AG04450 (cell line): Measurements from ENCODE around the gene DNAJC10. TPM values are rescaled to one million over a fixed set of nuclear protein-coding genes. Genes with fewer than 3 reads are reported as not detected.
"Not testable (repeated sequence)": the region's sequence is repeated elsewhere in the genome, so short reads cannot be mapped to it uniquely, and the experiment has no call there.

Experiments
- CTCF ChIA-PET: fragments of 300-600, 350-600 bp; formaldehyde crosslinking; extraction: SDS; loops from one replicate; lab custom pipeline; 2022; ENCODE audit warnings: antibody characterized with exemption, inconsistent platforms; lab: Charles Lee
- POLR2A ChIA-PET: fragments of 350-600 bp; formaldehyde crosslinking; extraction: SDS; loops from one replicate; lab custom pipeline; 2021; ENCODE audit warnings: antibody characterized with exemption, inconsistent platforms; lab: Yijun Ruan, JAX
- DNase-seq: peaks from one replicate; pipeline ENCODE4 v3.0.0-alpha.2; 2011; ENCODE audit warnings: low read depth, low spot score
- H3K27ac ChIP-seq: one replicate; pipeline ENCODE4 v1.5.1; 2012; ENCODE audit warnings: low read depth, low read length, control low read depth
- H3K27me3 ChIP-seq: one replicate; pipeline ENCODE4 v1.6.0; 2012; ENCODE audit warnings: low read length; ENCODE audit not compliant: control insufficient read depth, insufficient read depth
- H3K4me3 ChIP-seq: 2 replicates; pipeline ENCODE4 v1.5.1; 2011; ENCODE audit warnings: mild to moderate bottlenecking, low read depth, low read length, control low read depth
- H3K9me3 ChIP-seq: 2 replicates; pipeline ENCODE4 v1.5.1; 2012; ENCODE audit warnings: low read length; ENCODE audit not compliant: control insufficient read depth, insufficient read depth
- polyA plus RNA-seq: library from polyadenylated mRNA; depleted of rRNA; stranded (reverse); fragments of >200 nt; gene quantifications from 2 replicates; pipeline ENCODE4 v1.2.3, GENCODE V29; 2011
- TF ChIP-seq, protein P1 (sequence below): IDR thresholded peaks from 2 replicates; pipeline ENCODE4 v1.5.1; 2011; ENCODE audit warnings: low read depth, low read length, control low read depth, inconsistent platforms

The DNAJC10 gene
- polyA plus RNA-seq, 1 experiment: 121 TPM

DNA sequence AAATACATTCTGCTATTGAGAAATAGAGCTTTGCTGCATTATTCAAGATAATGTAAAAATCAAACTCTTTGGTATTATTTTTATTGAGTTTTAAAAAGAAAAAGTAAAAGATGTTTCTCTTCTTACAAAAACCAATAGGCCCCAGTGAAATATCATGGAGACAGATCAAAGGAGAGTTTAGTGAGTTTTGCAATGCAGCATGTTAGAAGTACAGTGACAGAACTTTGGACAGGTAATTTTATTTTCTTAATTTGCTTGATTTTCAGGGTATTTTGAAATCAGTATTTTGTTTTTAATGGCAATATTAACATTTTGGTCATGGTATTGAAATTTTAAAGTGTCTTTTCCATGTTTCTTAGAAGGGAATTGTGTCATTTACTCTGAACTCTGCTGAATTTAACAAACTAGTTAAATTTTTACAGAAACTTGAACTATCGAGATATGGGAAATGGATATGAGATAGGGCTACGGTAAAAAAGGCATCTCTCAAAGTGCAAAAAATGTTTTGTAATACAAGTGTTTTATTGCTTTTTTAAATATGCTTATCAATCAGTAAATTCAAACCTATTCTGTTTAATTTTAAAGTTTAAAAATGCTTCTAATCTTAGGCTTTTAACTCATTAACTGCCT lies 13.8 kb downstream of the DNAJC10 start:
- H3K4me3 ChIP-seq: no peak overlapping the region
- H3K27ac ChIP-seq: no peak overlapping the region
- ChIA-PET POLR2A (interaction anchor here (0.6 kb wide), 1 partner anchor 189 kb away, joined by 3 read pairs; no protein-coding TSS in a partner anchor), CTCF (no interaction called here)
- H3K9me3 ChIP-seq: no peaks in the 10 kb centered on the region
- no peak for DNase-seq
- no peaks in the 10 kb centered on the region for H3K27me3 ChIP-seq
- TF ChIP-seq, protein P1, sequence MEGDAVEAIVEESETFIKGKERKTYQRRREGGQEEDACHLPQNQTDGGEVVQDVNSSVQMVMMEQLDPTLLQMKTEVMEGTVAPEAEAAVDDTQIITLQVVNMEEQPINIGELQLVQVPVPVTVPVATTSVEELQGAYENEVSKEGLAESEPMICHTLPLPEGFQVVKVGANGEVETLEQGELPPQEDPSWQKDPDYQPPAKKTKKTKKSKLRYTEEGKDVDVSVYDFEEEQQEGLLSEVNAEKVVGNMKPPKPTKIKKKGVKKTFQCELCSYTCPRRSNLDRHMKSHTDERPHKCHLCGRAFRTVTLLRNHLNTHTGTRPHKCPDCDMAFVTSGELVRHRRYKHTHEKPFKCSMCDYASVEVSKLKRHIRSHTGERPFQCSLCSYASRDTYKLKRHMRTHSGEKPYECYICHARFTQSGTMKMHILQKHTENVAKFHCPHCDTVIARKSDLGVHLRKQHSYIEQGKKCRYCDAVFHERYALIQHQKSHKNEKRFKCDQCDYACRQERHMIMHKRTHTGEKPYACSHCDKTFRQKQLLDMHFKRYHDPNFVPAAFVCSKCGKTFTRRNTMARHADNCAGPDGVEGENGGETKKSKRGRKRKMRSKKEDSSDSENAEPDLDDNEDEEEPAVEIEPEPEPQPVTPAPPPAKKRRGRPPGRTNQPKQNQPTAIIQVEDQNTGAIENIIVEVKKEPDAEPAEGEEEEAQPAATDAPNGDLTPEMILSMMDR: no peak

DNA sequence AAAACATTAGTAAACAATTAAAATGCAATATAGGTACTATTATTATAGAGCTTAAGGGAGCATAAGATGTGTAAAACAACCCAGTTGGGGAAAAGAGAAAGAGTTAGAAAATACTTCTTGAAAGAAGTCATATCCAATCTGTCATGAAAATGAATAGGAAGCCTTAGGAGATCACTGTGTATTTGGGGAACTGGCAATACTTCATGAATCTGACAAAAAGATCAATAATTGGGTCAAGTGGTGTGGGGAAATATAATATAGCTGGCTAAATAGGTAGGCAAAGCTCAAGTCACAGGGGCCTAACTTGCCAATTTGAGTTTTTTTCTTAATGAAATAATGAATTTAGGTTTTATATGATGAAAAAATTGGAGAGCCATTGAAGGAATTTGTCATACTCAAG lies 14.4 kb downstream of the DNAJC10 start:
- no peak overlapping the region for H3K4me3 ChIP-seq
- ChIA-PET CTCF (no interaction called here), POLR2A (no interaction called here)
- no peaks in the 10 kb centered on the region for H3K9me3 ChIP-seq
- no peak for DNase-seq
- TF ChIP-seq, protein P1: no peak
- H3K27me3 ChIP-seq: no peaks in the 10 kb centered on the region
- no peak overlapping the region for H3K27ac ChIP-seq

DNA sequence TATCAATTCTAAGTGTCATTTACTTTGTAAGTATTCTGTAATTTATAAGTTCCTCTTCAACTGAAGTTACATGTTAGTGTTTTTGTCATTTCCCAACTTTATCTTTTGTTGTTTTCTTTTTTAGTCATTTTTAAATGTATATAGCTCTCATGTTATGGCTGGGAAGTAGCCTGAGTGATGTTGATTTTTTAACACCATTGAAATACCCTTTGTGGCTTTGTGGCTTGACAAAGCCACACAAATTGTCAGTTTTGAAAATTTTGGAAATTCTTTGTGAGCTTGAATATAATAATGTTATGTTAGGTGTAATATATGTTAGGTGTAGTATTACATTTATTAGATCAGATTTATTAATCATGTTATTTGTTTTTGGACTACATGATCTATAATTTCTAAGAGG lies 16.7 kb downstream of the DNAJC10 start:
- no peak overlapping the region for H3K27ac ChIP-seq
- ChIA-PET POLR2A (no interaction called here), CTCF (no interaction called here)
- no peaks in the 10 kb centered on the region for H3K9me3 ChIP-seq
- no peaks in the 10 kb centered on the region for H3K27me3 ChIP-seq
- DNase-seq: no peak
- TF ChIP-seq, protein P1: no peak
- H3K4me3 ChIP-seq: no peak overlapping the region

DNA sequence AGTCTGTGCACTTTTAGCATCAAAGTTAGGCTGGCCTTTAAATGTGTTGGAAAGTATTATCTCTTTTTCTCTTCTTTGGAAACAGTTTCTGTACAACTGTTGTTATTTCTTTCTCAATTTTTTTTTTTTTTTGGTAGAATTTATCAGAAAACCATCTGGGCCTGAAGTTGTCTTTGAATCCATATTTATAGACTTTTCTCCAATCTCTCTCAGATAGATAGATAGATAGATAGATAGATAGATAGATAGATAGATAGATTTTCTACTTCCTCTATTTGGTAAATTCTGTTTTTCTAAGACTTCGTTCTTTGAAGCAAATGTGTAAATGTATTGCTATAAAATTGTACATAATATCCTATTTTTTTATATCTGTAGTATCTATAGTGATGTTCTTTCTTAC lies 17.5 kb downstream of the DNAJC10 start:
- CTCF ChIA-PET: no interaction called here
- Histone ChIP-seq H3K27me3 (no peaks in the 10 kb centered on the region), H3K4me3 (no peak overlapping the region), H3K9me3 (no peaks in the 10 kb centered on the region), H3K27ac (no peak overlapping the region)
- POLR2A ChIA-PET: no interaction called here
- no peak for DNase-seq
- TF ChIP-seq, protein P1: no peak

DNA sequence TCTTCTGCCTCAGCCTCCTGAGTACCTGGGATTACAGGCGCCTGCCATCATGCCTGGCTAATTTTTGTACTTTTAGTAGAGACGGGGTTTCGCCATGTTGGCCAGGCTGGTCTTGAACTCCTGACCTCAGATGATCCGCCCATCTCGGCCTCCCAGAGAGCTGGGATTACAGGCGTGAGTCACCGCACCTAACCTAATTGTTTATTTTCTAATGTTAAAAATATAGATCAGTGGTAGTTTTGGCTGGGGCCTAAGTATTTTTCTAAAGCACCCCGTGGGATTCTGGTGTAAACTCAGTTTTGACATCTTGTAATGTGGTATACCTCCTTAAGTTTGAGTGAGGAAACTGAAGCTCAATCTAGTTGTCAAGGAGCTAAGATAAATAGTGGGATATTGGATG lies 20.8 kb downstream of the DNAJC10 start:
- CTCF ChIA-PET, DNase-seq, H3K9me3 ChIP-seq, H3K4me3 ChIP-seq, POLR2A ChIA-PET, H3K27me3 ChIP-seq, H3K27ac ChIP-seq: not testable (repeated sequence)
